Hepatocyte (in vitro differentiated cells): ENCODE results near the gene PHF23.

Experiments used
- CTCF ChIP-seq: fragments of 200-600 bp; sonication (generic); IDR thresholded peaks from 2 replicates; pipeline ENCODE4 v1.5.1; 2016; ENCODE audit warnings: antibody characterized with exemption, mild to moderate bottlenecking; ENCODE audit not compliant: poor library complexity
- EZH2phosphoT487 ChIP-seq: fragments of 200-600 bp; sonication (generic); IDR thresholded peaks from one replicate; pipeline ENCODE4 v1.6.1; 2018; ENCODE audit warnings: antibody characterized with exemption, mild to moderate bottlenecking, low read depth, moderate library complexity; ENCODE audit not compliant: unreplicated experiment, severe bottlenecking

DNA sequence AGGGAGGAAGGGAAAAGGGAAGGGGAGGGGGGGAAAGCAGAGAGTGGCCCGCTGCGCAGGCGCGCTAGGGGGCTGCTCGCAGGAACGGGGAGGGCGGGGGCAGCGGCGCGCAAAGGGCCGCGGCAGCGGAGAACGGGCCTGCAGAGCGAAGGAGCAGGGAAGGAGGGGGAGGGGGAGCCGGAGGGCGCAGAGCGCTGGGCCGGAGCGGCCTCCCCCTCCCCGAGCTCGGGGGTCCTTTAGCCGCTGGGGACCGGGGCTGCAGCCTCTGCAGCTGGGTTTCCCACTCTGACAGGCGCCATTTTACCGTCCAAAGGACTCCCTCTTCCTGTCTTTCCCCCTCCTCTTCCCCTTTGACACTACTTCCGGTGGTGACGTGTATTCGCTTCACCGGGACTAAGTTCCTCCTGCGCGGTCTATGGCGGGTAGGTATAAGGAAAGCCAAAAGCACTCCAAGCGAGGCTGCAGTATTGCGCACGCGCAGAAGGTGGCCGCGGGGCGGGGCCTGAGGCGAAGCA lies 12.5 kb upstream of the PHF23 start, which contains the start of gene CTDNEP1:
- TF ChIP-seq CTCF (no peak), EZH2phosphoT487 (no peak)
